Measurements from ENCODE around the gene ATOX1.
A peak's percentile ranks its signal among the peaks of the same experiment; 100 is the strongest.
"Not testable (repeated sequence)": the region's sequence is repeated elsewhere in the genome, so short reads cannot be mapped to it uniquely, and the experiment has no call there.

Gene ATOX1

GRCh38 chr5:151729597-151729996 is 28.8 kb downstream of the ATOX1 start:
- not testable (repeated sequence) for DNase-seq

GRCh38 chr5:151724360-151724759 is 34.1 kb downstream of the ATOX1 start:
- DNase-seq = no peak

GRCh38 chr5:151722546-151722945 is 35.9 kb downstream of the ATOX1 start:
- DNase-seq = peak; percentile 19

- no peak for DNase-seq
Observed at GRCh38 chr5:151721812-151722391, 36.5 kb downstream of the ATOX1 start.

- DNase-seq = peak; percentile 23
Observed at GRCh38 chr5:151721087-151721646, 37.3 kb downstream of the ATOX1 start.

GRCh38 chr5:151720215-151720614 is 38.2 kb downstream of the ATOX1 start:
- DNase-seq = peak; percentile 50

GRCh38 chr5:151719228-151720000 is 39.0 kb downstream of the ATOX1 start:
- peak; percentile 57 for DNase-seq

GRCh38 chr5:151718646-151719045 is 39.8 kb downstream of the ATOX1 start:
- DNase-seq = no peak

- no peak for DNase-seq
Observed at GRCh38 chr5:151718153-151718552, 40.3 kb downstream of the ATOX1 start.

- no peak for DNase-seq
Observed at GRCh38 chr5:151717416-151717815, 41.0 kb downstream of the ATOX1 start.

- no peak for DNase-seq
Observed at GRCh38 chr5:151709109-151709735, 49.2 kb downstream of the ATOX1 start.

GRCh38 chr5:151708126-151708525 is 50.3 kb downstream of the ATOX1 start:
- no peak for DNase-seq

- no peak for DNase-seq
Observed at GRCh38 chr5:151707567-151707966, 50.9 kb downstream of the ATOX1 start.

GRCh38 chr5:151706906-151707305 is 51.5 kb downstream of the ATOX1 start:
- DNase-seq = peak; percentile 25

- no peak for DNase-seq
Observed at GRCh38 chr5:151703780-151704179, 54.7 kb downstream of the ATOX1 start.

GRCh38 chr5:151703227-151703626 is 55.2 kb downstream of the ATOX1 start:
- DNase-seq = no peak

GRCh38 chr5:151700820-151701219 is 57.6 kb downstream of the ATOX1 start:
- no peak for DNase-seq

- no peak for DNase-seq
Observed at GRCh38 chr5:151700296-151700695, 58.1 kb downstream of the ATOX1 start.

GRCh38 chr5:151699071-151699901 is 59.1 kb downstream of the ATOX1 start:
- no peak for DNase-seq

- DNase-seq = not testable (repeated sequence)
Observed at GRCh38 chr5:151698081-151698480, 60.4 kb downstream of the ATOX1 start.

GRCh38 chr5:151697452-151697851 is 61.0 kb downstream of the ATOX1 start:
- DNase-seq = no peak

- DNase-seq = no peak
Observed at GRCh38 chr5:151696470-151697061, 61.9 kb downstream of the ATOX1 start.
